Epidermal melanocyte (primary cell): ENCODE data around the gene CPAMD8.

Source experiments
- DNase-seq: peaks from one replicate; pipeline ENCODE4 v3.0.0; 2011; ENCODE audit warnings: low spot score; ENCODE audit not compliant: insufficient read length

Gene CPAMD8

GRCh38 chr19:16893686-16893989 lies 133.0 kb downstream of the CPAMD8 start:
- DNase-seq = no peak

- no peak for DNase-seq
These were observed 133.5 kb downstream of the CPAMD8 start for GRCh38 chr19:16892868-16893685.

- DNase-seq = no peak
These were observed 134.2 kb downstream of the CPAMD8 start for GRCh38 chr19:16892436-16892835.

- no peak for DNase-seq
These were observed 134.8 kb downstream of the CPAMD8 start for GRCh38 chr19:16891696-16892382.

GRCh38 chr19:16890461-16891184 lies 136.0 kb downstream of the CPAMD8 start:
- DNase-seq = no peak

- DNase-seq = no peak
These were observed 136.6 kb downstream of the CPAMD8 start for GRCh38 chr19:16889883-16890460.

GRCh38 chr19:16889366-16889882 lies 137.2 kb downstream of the CPAMD8 start:
- DNase-seq = no peak

- no peak for DNase-seq
These were observed 137.8 kb downstream of the CPAMD8 start, which contains the start of gene F2RL3 for GRCh38 chr19:16888629-16889365. F2RL3 (plus strand) TSS chr19:16888999; CDS start chr19:16889190, 191 bp downstream.

- DNase-seq = no peak
These were observed 139.0 kb downstream of the CPAMD8 start for GRCh38 chr19:16887353-16888265.

- no peak for DNase-seq
These were observed 140.2 kb downstream of the CPAMD8 start for GRCh38 chr19:16886305-16886880.

- no peak for DNase-seq
These were observed 141.4 kb downstream of the CPAMD8 start for GRCh38 chr19:16885166-16885565.

- no peak for DNase-seq
These were observed 143.1 kb downstream of the CPAMD8 start for GRCh38 chr19:16883522-16883921.

GRCh38 chr19:16882146-16882545 lies 144.5 kb downstream of the CPAMD8 start:
- DNase-seq = no peak

GRCh38 chr19:16880884-16881554 lies 145.6 kb downstream of the CPAMD8 start:
- DNase-seq = no peak

GRCh38 chr19:16878181-16878965 lies 148.2 kb downstream of the CPAMD8 start:
- no peak for DNase-seq

GRCh38 chr19:16877581-16877980 lies 149.0 kb downstream of the CPAMD8 start:
- no peak for DNase-seq

GRCh38 chr19:16876904-16877361 lies 149.7 kb downstream of the CPAMD8 start:
- DNase-seq = no peak
